Amniotic epithelial cell (primary cell): Measurements from ENCODE around the gene USF1.
"Not testable (repeated sequence)": the region's sequence is repeated elsewhere in the genome, so short reads cannot be mapped to it uniquely, and the experiment has no call there.

Source experiments
- DNase-seq: peaks from one replicate; pipeline ENCODE4 v3.0.0-alpha.2; 2010; ENCODE audit warnings: low read depth

The USF1 gene

DNA sequence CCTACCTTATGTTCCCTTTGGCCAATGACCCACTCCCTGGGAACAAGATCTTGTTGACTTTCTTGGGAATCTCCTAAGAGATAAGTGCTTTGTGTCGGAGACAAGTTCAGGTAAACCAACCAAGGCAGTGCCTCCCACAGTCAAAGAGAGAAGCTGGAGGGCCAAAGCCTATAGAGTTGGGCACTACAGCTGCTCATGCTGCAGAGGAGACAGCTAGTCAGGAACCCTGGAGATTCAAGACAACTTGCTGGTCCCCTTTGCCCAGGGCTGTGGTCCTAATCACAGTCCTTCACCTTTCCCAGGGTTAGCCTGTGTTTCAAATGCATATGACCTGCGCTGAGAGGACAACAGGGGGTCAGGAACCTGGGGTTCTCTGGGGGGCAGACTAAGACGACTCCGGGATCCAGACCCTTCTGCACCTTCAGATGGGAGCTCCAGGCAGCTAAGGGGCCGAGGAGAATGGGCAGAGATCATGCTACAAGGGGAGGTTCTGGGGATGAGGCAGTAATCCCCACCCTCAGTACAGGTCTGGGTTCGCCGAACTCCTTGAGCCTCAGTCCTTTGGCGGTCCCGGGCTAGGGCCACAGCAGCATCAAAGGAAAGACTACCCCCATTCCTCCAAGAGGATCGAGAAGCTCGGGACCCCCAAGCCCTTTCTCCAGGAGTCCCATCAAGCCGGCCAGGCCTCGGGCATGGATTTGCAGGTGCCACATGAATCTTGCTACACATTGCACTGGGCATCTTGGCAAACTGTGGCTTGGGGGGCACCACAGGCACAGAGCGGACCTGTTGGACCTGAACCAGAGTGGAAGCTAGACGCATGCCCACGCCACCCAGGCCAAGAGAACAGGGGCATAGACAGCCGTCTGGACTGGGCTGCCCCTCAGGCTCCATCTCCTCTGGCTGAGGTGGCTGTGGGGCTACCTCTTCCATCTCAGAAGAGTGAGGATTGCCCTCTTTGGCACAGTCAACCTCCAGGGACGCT is 2.0 kb upstream of the USF1 start:
- DNase-seq: no peak

DNA sequence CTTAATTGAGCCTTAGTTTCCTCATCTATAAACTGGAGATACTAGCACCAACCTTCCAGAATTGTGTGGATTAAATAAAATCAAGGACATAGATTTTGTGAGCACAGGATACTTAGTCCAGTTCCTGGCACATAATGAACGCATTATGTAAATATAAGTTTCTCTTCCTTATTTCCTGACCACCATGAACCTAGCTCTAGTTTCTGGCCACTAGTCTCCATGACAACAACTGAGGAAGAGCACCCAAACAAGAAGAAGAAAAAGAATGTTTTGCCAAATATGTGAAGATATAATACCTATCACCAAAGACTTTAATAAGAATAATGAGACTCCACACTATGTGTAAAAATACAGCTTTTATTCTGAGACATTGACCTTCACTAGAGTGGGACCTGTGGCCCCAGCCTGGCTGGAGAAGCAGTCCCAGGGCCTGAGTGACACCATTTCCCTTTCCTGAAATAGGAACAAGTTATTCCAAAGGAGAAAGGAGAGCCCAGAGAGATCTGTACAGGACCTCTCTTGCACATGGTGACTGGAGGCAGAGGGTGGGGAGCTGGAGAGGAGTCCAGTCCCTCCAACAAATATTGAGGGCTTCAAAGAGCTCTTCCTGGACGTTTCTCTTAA is 940 bp upstream of the USF1 start:
- no peak for DNase-seq

DNA sequence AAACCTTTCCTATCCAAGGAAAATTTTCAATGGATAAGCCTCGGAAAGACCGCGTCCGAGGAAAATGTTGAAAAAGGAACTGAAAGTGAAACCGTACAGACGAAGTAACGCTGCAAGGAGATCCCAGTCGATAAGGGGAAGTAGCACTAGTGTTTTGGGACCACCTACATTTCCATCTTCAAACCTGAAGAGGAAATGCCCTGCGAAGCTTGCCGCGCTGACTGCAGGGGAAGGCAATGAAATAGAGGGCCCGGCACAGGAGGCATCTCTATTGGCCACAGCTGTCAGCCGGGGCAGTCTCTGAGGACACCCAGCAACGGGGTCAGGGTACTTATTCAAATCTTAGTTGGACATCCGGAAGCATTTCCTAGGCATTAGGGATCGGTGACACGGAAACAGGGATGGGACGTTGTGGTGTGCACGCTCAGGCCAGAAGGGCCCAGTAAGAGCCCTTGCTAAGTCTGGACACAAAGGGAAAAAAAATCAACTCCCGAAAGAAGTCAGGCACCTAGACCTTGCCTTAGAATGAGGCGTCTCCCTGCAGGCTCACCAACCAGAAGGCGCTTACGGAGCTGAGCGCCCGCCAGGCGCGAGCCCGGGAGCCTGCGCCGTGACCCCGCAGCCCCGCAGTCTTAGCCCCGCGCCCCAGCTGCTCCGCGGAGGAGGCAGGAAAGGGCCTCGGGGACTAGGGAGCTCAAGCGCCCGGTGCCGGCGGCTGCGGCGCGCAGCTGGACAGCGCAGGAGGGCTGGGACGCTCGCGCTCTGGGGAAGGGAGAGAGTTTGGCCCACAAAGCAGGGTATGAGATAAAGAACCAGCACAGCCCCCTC is 655 bp downstream of the USF1 start:
- peak; percentile 68 for DNase-seq

DNA sequence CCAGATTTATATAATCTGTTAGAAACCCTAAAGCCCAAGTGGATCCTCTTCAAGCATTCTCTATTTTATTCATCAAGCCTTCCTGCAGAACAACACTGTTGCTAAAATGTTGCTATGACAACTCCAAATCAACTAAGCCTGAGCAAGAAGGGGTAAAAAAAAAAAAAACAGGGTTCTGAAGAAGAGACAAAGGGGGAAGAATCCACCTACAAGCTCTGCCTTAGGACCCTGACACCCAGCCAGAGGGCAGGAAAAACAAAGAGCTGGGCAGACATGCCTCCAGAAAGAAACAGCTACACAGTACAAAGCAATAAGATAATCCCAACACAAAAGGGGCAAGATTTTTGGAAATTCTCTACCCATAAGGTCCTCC is 1.3 kb downstream of the USF1 start:
- DNase-seq: no peak

DNA sequence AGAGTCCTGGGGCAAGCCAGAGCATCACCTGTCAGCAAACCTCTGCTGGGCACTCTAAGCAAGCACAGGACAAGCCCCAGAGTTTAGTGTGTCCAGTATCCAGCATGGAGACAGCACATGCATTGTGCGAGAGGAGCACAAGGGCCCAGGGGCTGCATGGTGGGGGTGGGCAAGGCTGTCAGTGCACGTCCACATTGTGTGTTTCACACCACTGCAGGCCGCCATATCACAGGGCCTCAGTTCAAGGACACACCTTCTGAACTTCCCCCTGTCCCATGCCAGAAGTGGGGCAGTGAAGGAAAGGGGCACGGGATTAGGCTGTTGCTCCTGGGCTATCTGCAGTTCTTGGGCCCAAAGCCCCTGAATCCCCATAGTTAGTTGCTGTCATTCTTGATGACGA is 6.2 kb downstream of the USF1 start:
- DNase-seq: no peak

DNA sequence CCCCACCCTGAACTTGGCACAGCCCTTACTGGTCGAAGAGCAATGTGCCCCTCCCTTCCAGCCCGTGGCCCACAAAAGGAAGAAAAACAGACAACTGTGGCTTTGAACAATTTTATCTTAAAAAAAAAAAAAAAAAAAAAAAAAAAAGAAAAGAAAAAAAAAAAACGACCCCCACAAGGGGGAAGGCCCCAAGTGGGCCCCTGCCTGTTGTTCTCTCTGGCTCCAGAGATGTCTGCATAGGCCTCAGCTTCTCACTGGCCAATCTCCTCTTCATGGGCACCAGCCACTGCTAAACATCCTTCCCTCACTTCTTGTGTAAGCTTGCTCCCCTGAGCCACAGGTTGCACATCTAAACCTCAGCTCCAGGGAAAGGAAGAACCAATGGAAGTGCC is 6.6 kb downstream of the USF1 start:
- DNase-seq: no peak

DNA sequence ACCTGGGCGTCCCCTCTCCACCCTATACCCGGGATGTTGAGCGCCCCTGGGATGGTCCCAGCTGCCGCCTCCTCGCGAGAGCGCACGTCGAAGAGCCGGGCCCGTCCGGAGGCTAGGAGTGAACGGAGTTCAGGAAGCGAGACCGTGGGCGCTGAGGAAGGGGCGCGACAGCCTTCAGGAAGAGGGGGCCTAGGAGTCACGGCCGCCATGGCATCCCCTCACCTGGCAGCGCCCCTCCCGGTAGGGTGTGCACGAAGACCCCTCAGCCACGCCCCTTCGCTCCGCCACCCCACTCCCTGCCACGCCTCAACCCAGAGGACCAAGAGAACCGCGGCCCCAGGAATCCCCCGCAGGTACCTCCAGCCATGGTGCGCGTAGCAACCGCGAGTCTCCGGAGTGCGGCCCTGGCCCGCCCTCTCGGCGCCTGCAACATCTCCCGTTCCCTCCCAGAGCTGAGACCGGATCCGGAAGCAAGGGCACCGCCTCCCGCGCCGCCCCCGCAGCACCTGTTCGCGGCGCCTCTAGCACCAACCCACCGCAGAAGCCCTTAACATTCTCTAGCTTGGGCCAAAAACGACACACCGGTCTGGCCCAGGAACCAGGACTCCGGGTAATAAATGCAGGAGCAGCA is 7.1 kb downstream of the USF1 start, which contains the start of gene TSTD1:
TSTD1 (minus strand) TSS at position 442 of the 631 bp plus-strand sequence; CDS start at position 367, 75 bp downstream.
- peak; percentile 57 for DNase-seq

DNA sequence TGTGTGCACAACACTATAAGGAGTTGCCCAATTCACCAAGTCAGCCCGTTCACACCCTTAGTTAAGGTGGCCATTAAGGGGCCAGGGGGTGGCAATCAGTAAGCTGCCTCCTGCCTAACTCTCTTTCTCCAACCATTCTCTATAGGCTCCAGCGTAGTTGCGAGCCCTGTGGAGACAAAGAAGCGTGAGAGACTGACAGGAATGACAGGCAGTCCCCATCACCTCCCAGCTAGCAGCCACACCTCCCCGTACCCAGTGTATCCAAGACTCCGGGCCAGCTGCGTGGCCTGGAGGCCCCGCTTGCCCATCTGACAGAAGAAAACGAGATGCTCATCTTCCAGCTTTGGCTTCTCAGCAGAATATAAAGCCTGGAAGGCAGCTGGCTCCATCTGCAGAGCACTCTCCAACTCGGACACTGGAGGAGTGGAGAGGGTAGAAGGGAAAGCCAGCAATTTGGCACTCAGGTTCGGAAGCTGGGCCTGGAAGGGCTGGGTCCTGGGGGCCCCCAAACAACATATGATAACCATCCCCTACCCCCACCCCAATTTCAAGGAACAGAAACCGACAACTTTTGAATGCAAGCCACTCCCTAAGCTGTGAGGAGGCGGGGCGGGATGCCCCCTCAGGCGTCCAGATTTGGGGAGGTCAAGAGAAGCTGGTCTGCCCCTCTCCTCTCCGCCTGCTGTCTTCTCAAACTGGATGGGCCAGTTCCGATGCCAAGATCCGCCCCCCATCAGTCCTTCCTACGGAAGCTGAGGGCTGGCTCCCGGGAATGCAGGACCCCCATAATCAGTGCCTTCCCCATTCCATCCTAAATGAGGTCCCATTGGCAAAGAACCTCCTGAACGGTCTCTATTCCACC is 7.9 kb downstream of the USF1 start:
- no peak for DNase-seq

DNA sequence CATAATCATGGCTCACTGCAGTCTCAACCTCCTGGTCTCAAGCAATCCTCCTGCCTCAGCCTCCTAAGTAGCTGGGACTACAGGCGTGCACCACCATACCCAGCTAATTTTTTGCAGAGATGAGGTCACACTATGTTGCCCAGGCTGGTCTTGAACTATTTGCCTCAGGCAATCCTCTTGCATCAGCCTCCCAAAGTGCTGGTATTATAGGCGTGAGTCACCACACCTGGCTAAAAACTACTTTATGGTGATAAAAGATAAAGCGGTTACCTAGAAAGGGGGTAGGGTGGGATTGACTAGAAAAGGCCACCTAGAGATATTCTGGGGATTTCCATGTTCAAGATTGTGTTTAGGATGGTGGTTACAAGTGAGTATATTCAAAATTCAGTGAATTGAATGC is 12.0 kb downstream of the USF1 start:
- no peak for DNase-seq

DNA sequence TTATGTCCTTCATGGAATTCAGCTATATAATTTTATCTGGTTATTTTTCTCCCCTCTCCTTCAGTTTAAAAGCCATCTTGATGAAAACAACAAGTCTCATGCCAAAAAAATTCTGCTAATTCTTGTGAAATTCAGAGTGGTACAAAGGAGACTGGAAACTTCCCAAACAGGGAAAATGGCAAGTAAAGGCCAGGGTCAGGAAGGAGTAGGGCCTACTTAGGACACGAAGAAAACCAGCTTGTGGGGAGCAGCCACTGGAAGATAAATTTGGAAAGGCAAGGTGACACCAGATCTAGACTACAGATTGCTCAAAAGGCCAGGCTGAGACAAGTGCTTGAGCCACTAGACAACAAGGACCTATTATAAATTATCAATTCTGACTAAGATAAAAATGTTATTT is 13.4 kb downstream of the USF1 start:
- peak; percentile 45 for DNase-seq

DNA sequence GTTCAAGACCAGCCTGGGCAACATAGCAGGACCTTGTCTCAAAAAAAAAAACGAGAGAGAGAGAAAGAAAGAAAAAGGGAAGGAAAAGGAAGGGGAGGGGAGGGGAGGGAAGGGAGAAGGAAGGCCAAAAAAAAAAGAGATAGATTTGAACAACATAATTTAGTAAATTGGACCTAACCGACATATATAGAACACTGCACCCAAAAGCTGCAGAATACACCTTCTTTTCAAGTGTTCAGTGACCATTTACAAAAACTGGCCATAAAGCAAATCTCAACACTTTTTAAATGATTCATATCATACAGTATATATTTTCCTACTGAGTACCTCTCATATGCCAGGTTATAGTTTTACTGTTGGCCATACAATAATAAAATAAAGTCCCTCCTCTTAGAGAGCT is 13.9 kb downstream of the USF1 start:
- no peak for DNase-seq

DNA sequence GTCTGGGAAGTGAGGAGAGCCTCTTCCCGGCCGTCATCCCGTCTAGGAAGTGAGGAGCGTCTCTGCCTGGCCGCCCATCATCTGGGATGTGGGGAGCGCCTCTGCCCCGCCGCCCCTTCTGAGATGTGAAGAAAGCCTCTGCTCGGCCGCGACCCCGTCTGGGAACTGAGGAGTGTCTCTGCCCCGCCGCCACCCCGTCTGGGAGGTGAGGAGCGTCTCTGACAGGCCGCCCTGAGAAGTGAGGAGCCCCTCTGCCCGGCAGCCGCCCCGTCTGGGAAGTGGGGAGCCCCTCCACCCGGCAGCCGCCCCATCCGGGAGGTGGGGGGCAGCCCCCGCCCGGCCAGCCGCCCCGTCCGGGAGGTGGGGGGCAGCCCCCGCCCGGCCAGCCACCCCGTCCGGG is 16.3 kb downstream of the USF1 start:
- not testable (repeated sequence) for DNase-seq

DNA sequence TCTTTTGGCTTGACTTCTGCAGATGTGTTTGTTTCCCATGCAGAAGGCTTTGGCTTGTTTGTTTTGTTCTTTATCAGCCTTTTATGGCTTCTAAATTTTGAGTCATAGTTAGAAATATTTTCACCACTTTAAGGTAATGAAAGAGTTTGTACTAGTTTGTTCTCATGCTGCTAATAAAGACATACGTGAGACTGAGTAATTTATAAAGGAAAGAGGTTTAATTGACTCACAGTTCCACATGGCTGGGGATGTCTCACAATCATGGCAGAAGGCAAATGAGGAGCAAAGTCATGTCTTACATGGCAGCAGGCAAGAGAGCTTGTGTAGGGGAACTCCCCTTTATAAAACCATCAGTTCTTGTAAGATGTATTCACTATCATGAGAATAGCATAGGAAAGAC is 18.8 kb downstream of the USF1 start:
- DNase-seq: peak; percentile 39

DNA sequence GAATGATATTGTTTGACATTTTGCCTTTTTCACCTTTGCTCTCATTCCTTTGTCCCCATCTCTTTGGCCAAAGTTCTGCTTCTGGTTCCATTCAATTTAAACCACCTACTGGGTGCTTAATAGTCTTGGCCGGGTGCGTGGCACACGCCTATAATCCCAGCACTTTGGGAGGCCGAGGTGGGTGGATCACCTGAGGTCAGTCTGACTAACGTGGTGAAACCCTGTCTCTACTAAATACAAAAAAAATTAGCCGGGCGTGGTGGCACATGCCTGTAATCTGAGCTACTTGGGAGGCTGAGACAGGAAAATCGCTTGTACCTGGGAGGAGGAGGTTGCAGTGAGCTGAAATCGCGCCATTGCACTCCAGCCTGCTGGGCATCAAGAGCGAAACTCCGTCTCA is 23.3 kb downstream of the USF1 start:
- not testable (repeated sequence) for DNase-seq

DNA sequence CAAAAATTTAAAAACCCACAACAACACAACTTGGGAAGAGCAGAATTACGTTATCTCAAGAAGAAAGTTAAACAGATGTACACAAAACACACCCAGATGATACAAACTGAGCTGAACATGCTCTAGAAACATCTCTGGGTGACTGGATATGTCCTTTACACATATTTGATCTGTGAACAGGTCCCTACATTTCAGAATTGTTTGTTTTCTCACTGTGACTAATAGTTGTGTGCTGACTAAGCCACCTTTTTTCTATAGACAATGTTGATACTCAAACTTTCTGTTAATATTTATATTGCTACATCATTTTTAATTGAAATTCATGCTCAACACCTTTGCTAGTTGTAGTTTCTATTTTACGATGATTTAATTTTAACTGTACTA is 23.8 kb downstream of the USF1 start:
- DNase-seq: no peak

DNA sequence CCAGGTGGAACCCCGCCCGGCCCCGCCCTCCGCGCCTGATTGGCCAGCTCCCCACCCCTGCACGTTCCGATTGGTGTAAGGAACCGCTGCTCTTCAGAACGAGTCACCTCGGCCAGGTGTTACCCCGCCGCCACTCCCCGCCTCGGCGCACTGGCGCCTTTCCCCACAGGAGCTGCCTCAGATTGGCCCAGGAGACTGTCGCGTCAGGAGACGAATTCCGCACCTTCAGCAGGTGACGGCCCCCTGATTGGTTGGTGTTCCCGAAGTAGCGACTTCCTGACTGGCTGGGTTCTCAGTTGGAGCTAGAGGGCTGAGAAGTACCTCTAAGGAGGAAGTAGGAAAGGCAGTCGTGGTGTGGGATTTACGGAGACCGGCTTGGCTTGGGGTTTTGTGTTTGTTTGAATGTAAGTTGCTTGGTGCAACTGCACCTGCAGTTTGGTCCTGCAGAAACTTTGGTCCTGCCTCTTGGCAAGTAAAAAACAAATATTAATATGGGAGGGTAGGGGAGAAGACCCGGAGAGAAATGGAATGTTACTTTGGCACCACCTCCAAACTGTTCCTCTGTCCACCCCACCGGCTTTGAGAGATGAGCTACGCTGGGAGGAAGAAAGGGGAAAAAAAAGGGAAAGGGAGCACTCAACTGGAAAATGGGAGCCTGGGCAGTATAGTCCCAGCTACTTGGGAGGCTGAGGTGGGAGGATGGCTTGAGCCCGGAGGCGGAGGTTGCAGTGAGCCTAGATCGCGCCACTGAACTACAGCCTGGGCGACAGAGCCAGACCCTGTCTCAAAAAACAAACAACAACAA is 24.4 kb downstream of the USF1 start:
- peak; percentile 65 for DNase-seq

DNA sequence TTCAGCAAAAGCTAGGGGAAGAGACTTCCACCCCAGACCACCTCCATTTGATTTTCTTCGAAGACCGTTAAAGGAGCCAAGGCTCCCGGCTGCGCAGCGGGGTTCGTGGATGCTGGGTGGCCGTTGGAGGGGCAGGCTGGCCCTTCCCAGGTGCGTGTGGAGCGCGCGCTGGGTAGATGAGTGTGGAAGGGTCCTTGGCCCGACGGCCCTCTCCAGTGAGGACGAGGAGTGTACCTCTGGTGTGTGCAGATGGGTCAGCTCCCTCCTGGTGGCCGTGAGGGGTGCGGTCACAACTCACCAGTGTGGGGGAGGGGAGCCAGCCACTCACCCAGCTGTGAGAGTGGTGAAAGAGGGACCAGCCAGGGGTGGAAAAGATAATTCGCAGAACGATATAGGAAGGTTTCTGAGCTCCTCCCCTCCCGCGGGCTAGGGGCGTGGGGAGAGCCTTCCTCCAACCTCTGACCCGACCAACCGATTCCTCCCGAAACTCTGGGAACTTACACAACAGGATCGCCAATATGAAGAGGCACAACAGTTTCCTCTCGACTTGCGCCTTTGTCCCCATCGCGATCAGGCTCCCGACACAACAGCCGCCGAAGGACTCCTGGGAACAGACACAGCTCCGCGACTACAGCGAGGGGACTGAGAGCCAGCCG is 25.1 kb downstream of the USF1 start, which contains the start of gene F11R:
F11R (minus strand) TSS at position 644 of the 656 bp plus-strand sequence; CDS start at position 565, 79 bp downstream.
- peak; percentile 62 for DNase-seq

DNA sequence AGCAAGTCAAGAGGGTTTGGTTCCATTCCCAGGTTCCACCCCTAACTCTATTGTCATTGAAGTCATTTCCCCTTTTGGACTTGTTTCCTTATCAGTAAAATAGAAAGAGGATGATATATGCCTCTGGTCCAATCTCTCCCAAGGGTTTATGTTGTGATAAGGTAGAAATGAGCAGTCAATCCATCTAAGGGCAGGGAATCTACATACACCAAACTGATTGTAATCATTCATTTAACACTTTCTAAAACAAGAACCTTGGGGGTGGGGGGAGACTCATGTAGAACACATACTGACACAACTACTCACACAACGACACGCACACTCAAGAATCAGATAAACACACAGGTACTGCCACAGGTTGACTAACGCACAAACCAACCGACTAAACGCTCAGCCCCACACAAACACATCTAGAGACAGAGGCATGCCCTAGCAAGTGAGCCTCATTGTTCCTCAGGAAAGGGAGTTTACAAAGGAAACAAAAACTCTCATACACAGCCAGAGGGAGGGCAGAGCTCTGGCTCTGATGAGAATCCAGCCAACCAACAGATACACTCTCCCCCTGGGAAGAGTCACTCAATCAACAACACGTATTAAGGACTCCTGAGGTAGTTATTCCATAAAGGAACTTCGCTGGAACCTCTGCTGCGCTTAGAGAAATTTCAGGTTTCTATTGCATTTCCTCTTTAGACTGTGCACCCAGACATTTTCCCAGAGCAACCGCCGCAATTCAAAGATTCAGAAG is 25.9 kb downstream of the USF1 start:
- peak; percentile 42 for DNase-seq
